Esophagus muscularis mucosa (tissue), 4 donors: Measurements from ENCODE around the gene RCE1.
"Not testable (repeated sequence)": the region's sequence is repeated elsewhere in the genome, so short reads cannot be mapped to it uniquely, and the experiment has no call there.

Experiments
- CTCF ChIP-seq, 3 experiments: fragments of 200-600 bp in 2 of 3; fragments of 450-650 bp in 1 of 3; sonication (generic) in 2 of 3; IDR thresholded peaks; one replicate each; pipeline ENCODE4 v1.5.1; 2017 to 2019; ENCODE audit warnings: antibody characterized with exemption in 3 of 3, mild to moderate bottlenecking in 2 of 3, moderate library complexity in 1 of 3
- EP300 ChIP-seq: sonication (generic); formaldehyde crosslinking; IDR thresholded peaks from one replicate; pipeline ENCODE4 v1.6.1; 2017; ENCODE audit warnings: antibody characterized with exemption
- POLR2A ChIP-seq: fragments of 450-650 bp; IDR thresholded peaks from one replicate; pipeline ENCODE4 v1.6.1; 2017; ENCODE audit warnings: antibody characterized with exemption, moderate library complexity, mild to moderate bottlenecking, low read depth

DNA sequence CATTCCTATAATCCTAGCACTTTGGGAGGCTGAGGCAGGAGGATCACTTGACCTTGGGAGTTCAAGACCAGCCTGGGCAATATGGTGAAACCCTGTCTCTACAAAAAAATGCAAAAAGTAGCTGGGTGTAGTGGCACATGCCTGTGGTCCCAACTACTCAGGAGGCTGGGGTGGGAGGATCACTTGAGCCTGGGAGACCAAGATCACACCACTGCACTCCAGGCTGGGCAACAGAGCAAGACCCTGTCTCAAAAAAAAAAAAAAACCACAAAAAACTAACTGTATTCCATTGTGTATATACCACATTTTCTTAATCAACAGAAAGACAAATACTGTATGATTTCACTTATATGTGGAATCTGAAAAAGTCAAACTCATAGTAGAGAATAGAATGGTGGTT, 43.4 kb upstream of the RCE1 start:
- not testable (repeated sequence) for TF ChIP-seq CTCF (IDR thresholded peaks at IDR 0.05); POLR2A; EP300
